HG02588 (cell line): ENCODE data around the gene EIF5A.

Experiments
- ATAC-seq: cut with Tn5 transposase; IDR thresholded peaks from one replicate; pipeline ENCODE4 v1.9.1; 2021; ENCODE audit warnings: mild to moderate bottlenecking, moderate library complexity; ENCODE audit not compliant: unreplicated experiment

Gene EIF5A

DNA sequence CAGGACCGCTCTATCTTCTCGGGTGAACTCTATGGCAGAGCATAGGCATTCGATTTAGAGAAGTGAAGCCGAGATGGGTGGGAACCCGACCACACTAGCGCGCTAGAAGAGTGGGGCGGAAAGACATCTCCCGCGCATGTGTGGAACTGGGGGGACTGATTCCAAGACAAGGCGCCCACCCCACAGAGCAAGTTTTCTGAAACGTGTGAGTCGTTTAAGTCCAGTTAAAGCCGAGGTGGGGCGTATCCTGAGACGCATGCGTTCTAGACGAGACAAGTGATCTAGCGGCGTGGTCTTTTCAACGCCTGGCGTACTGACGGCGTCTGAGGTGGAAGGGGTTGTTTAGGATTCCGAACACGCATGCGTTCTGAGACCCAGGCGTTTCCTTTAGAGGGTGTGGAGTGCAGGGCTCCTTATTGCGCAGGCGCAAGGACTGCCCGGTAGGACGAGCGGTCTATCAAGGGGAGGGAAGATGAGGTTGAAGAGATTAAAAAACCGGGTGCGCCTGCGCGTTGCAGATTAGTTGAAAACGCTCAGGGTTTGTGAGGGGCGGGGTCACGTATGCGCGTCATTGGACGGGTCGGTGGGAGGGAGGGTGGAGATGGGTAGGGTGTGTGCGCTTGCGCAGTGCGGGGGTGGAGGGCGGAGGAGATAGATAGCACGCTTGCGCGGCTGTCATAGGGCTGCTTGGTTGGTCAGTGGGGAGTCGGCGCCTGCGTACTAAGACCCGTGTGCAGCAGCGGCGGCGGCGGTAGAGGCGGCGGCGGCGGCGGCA lies at the start of gene EIF5A:
TSS of gene EIF5A (plus strand) at position 718 of the 775 bp plus-strand sequence. CDS start 2,008 bp downstream, outside the sequence.
- ATAC-seq, result peak; percentile 69

GRCh38 chr17:7258731-7259554 lies 48.5 kb upstream of the EIF5A start:
- no peak for ATAC-seq

GRCh38 chr17:7259555-7259889 lies 47.9 kb upstream of the EIF5A start:
- no peak for ATAC-seq

- ATAC-seq, result no peak
Observed at GRCh38 chr17:7260151-7260550, 47.3 kb upstream of the EIF5A start.

DNA sequence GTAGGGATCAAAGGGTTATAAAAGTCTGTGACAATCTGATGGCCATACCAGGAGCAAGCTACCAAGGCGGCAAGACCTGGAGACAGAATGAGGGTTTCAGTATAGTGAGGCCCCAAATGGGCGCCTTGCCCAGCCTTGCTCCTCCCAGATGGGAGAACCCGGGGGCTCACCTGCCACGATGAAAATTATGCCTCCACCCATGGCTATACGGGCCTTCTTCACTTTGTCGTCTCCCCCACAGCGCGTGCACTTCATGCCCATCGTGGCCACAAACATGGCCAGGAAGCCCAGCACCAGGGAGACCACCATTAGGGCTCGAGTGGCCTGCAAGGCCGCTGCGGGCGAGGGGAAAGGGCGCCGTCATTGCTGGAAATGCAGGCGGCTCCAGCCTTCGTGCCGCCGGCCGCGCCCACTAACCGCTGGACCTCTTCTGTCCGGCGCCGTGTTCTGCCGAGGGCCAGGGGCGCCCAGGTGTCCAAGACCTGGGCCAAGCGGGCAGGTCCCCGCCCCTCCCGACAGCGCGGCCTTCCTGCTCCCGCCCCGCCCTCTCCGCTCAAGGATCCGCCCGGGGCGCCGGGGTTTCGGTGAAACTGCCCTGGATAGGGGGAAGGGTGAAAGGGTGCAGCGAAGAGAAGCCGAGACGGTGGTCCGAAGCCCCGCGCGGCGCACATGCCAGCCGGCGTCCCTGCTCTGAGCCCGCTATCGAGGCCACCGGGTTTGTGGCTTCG lies 46.6 kb upstream of the EIF5A start:
- ATAC-seq, result no peak

GRCh38 chr17:7261379-7262191 lies 45.8 kb upstream of the EIF5A start:
- ATAC-seq, result no peak

DNA sequence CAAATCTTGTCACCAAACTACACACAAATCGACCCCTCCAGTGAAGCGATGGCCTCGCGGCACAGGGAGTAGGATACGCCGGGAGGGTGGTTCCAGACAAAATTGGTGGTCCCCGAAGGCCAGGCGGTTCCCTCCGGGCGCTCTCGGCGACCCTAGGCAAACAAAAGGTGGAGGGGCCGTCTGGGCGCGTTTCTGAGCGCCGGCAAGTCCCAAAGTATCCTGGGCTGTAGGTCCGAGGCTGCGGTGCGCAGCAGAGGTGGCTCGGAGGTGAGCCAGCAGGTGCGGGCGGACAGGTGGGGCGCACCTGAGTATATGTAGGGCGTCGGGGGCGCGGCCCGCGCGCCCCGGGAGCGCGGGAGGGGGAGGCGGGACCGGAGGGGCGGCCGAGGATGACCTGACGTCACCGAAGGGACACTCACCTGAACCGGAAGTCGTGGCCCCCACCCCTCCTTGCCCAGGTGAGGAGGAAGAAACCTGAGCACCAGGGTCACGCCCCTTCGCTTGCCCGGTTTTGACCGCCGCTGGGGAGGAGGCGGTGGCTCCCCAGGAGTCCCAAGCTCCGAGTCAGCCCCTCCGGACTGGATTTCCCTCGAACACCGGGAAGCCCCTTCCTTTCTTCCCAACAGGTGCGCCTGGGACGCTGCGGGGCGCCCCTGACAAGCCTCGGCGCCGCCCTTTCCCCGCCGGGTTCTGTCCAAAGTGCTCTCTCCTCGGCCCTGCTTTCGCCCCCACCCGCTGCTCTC lies 45.1 kb upstream of the EIF5A start, which contains the start of gene CLDN7:
TSS of gene CLDN7 (minus strand) at position 287 of the 743 bp plus-strand sequence. CDS start 435 bp downstream, outside the sequence.
- no peak for ATAC-seq

DNA sequence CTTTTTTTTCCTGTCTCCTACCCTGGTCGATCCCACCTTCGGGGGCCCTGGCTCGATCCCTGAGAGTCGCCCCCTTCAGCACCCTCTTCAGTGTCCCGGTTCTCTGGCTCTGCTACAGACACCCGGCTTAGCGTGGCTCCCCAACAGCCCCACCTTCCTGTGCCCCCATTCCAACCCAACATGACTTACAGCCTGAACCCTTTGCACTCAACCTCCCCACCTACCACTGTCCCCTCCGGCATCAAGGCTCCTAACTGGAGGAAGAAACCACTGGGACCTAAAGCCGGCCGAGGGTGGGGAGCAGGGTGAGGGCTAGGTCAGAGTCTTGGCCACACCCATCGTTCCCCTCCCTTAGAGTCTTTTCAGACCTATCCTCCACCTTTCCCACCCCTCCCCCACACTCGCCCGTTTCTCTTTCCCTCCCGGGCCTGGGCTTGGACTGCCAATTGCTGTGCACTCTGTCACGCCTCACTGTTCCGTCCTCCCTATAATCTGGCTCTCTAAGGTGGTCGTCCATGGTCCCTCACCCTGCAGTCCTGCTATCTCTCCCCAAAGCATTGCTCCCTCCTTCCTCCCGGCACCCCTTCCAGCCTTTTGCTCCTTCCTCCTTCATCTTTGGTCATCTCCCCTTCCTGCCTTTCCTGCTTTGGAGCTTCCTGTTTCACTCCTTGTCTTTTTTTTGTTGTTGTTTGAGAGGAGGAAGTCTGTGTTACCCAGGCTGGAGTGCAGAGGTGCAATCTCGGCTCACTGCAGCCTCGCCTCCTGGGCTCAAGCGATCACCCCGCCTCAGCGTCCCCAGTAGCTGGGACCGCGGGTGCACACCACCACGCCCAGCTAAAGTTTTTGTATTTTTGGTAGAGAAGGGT lies 44.3 kb upstream of the EIF5A start:
- no peak for ATAC-seq

GRCh38 chr17:7263801-7264078 lies 43.7 kb upstream of the EIF5A start:
- no peak for ATAC-seq

- no peak for ATAC-seq
Observed at GRCh38 chr17:7266784-7267183, 40.6 kb upstream of the EIF5A start.

DNA sequence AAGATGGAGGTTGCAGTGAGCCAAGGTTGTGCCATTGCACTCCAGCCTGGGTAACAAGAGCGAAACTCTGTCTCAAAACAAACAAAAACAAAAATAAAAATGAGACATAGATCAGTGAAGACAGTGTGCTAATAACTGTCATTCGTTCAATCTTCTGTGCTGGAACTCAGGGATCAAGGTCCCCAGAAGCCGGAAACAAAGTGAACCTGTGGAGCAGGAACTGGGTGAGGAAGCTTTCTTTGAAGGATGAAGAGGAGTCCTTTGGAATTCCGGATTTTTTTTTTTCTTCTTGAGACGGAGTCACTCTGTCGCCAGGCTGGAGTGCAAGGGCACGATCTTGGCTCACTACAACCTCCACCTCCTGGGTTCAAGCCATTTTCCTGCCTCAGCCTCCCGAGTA lies 28.0 kb upstream of the EIF5A start:
- ATAC-seq, result no peak

- peak; percentile 49 for ATAC-seq
Observed at GRCh38 chr17:7280519-7281073, 26.8 kb upstream of the EIF5A start.

DNA sequence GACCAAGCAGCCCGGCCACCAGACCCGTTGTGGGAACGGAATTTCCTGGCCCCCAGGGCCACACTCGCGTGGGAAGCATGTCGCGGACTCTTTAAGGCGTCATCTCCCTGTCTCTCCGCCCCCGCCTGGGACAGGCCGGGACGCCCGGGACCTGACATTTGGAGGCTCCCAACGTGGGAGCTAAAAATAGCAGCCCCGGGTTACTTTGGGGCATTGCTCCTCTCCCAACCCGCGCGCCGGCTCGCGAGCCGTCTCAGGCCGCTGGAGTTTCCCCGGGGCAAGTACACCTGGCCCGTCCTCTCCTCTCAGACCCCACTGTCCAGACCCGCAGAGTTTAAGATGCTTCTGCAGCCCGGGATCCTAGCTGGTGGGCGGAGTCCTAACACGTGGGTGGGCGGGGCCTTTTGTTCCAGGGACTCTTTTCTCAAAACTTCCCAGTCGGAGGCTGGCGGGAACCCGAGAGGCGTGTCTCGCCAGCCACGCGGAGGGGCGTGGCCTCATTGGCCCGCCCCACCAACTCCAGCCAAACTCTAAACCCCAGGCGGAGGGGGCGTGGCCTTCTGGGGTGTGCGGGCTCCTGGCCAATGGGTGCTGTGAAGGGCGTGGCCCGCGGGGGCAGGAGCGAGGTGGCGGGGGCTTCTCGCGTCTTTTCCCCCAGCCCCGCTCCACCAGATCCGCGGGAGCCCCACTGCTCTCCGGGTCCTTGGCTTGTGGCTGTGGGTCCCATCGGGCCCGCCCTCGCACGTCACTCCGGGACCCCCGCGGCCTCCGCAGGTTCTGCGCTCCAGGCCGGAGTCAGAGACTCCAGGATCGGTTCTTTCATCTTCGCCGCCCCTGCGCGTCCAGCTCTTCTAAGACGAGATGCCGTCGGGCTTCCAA lies 26.1 kb upstream of the EIF5A start, which contains the start of gene SLC2A4:
TSS of gene SLC2A4 (plus strand) at position 645 of the 879 bp plus-strand sequence. CDS start at position 862, 217 bp downstream.
- ATAC-seq, result peak; percentile 60

DNA sequence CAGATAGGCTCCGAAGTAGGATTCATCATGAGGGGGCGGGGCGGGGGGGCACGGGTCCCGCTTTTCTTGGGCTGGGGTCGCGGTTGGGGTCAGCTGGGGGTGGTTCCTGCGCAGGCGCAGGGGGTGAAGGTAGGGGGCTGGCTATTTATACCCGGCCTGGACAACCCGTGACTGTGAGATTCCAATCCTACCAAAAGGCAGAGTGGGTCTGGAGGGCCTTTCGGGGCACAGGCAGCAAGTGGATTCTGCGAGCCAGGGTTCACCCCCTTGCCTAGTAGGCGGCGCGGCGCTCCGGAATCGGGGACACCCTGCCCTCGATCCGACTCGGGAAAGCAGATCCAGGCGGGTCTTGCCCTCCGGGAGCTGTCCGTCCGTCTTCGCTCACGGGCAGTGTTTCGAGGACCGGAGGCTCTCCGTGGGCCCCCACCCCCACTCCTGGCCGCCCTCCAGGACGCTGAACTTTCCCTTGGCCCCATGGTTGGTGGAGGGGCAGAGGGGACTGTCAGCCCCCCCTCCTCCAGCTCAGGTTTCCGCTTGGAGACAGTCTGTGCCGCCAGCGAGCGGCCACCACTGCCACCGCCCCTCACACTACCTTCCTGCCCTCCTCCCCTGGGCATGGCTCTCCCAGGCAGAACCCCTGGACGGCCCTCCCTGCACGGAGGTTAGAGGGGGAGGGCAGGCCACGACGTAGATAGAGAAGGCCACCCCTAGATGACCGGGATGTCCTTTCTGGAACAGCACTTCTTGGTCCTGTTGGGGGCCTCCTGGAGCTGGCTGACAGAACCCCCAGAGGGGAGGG lies 25.3 kb upstream of the EIF5A start:
- no peak for ATAC-seq

DNA sequence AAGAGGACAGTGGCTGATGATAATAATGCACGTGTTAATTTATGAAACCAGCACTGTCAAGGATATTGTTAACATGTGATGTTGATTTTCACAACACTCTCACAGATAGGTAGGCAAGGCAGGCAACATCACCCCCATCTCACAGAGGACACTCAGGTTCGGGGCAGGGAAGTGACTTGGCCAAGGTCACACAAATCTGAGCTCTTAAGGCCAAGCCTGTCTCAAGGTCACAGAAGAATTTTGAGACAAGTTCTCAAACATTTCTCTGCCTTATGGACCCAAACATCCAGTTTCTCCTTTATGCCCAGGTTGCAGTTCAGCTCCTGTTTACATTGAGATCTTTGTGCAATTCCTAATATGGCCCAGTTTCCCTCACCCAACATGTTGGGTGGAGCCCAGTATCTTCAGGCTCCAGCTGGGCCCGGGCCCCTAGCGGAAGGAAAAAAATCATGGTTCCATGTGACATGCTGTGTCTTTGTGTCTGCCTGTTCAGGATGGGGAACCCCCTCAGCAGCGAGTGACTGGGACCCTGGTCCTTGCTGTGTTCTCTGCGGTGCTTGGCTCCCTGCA lies 24.6 kb upstream of the EIF5A start:
- ATAC-seq, result no peak

GRCh38 chr17:7283471-7284216 lies 23.8 kb upstream of the EIF5A start:
- no peak for ATAC-seq
